Activated T-cell treated with anti-CD3 and anti-CD28 coated beads, Interleukin-2, amount 50 U/mL, for 1 hour (primary cell): Measurements from ENCODE around the gene AEBP2.
"Not testable (repeated sequence)": the region's sequence is repeated elsewhere in the genome, so short reads cannot be mapped to it uniquely, and the experiment has no call there.

Experiments used
- DNase-seq: peaks from one replicate; pipeline ENCODE4 v3.0.0-alpha.2; 2020

AEBP2 gene

GRCh38 chr12:19515179-19515578 is 75.9 kb downstream of the AEBP2 start:
- DNase-seq, result no peak

DNA sequence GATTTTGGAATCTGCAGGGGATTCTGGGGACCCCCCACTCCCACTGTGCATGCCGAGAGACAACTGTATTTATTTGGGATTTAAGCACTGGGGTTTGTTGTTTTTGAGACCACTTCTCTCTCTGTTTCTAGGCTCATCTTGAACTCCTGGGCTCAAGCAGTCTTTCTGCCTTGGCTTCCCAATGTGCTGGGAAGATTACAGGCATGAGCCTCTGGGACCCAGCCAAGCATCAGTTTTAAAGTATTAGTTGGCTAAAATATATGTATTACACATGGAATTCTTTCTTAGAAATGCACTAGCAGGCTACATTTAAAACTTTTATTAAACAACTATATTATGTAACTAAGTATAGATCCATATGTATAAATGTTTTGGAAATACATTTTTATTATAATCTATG is 78.3 kb downstream of the AEBP2 start:
- DNase-seq, result no peak

- DNase-seq, result no peak
Measured at GRCh38 chr12:19518209-19518608, 78.9 kb downstream of the AEBP2 start.

DNA sequence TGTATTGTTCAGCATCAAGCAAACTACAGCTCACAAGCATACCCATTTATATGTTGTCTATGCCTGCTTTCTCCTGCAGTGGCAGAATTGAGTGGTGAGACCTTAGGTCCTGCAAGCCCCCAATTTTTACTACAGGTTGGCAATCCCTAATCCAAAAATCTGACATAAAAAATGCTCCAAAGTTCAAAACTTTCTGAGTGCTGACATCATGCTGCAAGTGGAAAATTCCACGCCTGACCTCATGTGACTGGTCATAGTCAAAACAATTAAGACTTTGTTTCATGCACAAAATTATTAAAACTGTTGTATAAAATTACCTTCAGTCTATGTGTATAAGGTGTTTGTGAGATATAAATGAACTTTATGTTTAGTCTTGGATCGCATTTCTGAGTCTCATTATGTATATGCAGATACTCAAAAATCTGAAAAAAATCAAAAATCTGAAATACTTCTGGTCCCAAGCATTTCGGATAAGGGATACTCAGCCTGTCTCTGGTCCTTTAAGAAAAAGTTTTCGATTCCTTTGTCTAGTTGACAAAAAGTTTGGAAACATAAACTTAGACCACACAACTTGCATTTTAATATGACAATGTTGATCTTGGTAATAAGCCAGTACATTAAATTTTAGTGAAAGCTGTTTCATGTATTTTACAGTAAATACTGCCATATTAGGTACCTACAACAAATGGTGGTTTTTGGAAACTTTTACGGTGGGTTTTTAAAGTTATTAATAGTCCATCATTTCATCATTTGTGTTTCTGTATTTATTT is 81.5 kb downstream of the AEBP2 start:
- DNase-seq, result no peak

GRCh38 chr12:19525274-19525673 is 86.0 kb downstream of the AEBP2 start:
- no peak for DNase-seq

GRCh38 chr12:19527866-19528265 is 88.6 kb downstream of the AEBP2 start:
- DNase-seq, result no peak

- DNase-seq, result no peak
Measured at GRCh38 chr12:19528750-19529149, 89.5 kb downstream of the AEBP2 start.

DNA sequence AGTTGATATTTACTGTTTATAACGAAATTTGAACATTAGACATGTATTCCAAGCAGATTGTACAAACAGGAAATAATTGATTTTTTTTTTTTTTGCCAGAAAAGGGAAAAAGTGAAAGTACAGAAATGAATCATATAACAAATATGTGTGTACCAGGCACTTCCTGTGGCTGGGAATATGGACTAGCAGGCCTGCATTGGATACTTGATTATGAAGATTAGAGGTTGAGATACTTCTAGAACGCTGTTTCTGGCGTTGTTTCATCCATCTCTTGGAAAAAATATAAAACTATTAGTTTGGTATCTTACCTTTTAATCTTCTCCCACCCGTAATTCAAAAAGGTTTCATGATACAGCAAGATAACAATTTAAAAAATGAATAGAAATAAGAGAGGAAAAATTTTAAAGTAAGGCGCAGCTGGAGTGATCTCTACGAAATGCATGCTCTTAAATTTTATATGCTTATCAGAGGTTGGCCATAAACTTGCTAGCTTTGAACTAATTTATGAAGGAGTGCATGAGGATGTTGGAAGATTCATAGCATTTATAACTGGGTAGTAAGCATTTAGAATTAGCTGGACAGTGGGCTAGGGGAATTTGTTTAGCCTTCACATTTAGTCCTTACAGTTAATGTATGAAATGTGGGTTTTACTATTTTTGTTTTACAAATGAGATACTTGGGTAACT is 90.8 kb downstream of the AEBP2 start:
- no peak for DNase-seq

GRCh38 chr12:19530637-19531023 is 91.3 kb downstream of the AEBP2 start:
- DNase-seq, result no peak

- DNase-seq, result no peak
Measured at GRCh38 chr12:19533567-19533966, 94.3 kb downstream of the AEBP2 start.

DNA sequence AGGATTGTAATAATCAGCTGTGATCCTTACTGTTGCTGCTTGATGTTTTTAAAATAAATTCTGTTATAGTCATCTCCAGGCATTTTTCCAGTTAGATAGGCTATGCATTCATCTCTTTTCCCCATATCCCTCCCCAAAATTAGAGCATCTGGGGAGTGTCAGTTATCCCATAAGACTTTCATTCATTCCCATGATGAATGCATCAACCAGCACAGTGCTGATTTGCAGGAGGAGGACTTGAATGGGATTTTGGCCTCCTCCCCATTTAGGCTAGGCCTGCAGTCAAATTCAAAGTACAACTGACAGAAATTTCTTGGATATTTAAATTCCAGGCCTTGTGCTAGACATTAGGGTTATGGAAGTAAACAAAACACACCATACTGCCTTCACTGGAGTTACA is 99.8 kb downstream of the AEBP2 start:
- no peak for DNase-seq

DNA sequence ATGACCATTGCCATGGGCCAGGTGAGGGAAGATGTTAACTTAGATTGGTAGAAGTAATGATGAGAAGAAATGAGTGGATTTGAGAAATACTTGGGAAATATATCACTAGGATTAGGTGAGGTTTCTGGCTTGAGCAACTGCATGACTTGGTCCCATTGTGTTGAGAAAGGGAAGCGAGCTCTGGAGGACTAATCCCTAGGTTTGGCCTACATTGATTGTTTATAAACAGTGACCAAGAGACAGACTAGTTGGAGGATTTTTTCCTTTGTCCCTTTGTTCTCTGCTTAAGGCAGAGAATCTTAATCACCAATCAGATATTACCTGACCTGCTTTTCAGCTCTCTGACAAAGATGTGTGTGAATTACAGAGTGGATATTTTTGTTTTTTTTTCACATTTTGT is 100.5 kb downstream of the AEBP2 start:
- no peak for DNase-seq

- DNase-seq, result no peak
Measured at GRCh38 chr12:19542606-19543005, 103.3 kb downstream of the AEBP2 start.

GRCh38 chr12:19544353-19544752 is 105.1 kb downstream of the AEBP2 start:
- no peak for DNase-seq

DNA sequence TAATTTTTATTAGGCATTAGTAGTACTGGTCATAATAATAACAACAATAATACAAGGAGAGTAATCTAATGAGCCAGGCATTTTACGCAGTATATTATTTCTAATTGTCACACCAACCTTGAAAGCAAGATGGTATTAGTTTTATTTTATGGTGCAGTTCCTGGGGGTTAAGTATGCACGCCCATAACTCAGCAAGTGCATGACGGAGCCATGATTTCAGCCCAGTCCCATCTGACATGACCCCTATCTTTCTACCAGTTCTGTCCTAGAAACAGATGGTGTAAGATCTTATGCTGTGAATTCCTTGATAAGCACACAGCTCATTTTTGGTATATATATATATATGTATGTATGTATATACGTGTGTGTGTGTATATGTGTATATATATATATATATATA is 106.0 kb downstream of the AEBP2 start:
- no peak for DNase-seq

GRCh38 chr12:19546027-19546426 is 106.7 kb downstream of the AEBP2 start:
- no peak for DNase-seq

GRCh38 chr12:19546611-19547162 is 107.4 kb downstream of the AEBP2 start:
- no peak for DNase-seq

DNA sequence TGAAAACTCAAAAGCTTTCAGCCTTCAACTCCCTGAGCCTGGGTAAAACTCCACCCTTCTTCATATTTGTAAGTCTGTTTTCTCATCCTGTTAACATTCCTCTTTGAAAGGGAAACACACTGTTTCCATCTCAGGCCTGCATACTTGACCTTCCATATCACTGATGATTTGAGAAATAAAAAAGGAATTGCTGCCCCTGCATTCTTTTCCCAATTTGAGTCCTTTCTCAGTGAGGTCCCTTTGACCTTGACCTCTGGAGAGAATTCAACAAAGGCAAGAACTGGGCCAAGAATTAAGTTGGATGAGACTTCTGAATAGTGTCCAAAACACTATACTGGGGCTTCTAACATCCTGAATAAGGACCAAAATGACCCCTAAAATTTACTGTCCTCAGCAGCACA is 108.0 kb downstream of the AEBP2 start:
- no peak for DNase-seq

DNA sequence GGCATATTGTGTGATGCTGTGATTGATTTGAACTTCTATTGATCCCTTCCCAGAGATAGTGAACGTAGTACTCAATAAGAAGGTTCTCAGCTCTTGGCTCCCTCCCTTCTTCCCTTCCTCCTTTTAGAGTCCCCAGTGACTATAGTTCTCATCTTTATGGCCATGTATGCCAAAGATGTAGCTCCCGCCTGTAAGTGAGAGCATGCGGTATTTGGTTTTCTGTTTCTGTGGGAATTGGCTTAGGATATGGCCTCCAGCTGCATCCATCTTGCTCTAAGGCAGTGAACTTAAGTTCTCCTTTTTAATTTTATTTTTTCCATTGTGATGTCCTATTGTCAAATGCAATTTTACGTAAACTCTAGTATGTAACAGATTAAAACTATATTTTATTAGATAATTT is 109.5 kb downstream of the AEBP2 start:
- DNase-seq, result no peak

DNA sequence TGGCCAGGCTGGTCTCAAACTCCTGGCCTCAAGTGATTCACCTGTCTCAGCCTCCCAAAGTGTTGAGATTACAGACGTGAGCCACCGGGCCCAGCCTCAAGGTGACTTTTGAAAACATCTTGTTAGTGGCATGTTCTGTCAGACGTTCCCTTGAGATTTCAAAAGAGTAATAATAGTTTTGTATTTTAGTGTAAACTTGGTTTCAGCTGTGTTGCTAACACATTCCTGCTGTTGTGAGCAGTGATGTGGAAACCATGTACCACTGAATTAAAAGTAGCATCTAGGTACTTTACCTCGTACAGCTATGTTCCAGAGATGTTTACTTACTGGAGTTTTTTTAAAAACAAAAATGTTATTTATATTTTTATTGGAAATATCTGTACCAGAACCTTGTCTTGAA is 111.3 kb downstream of the AEBP2 start:
- no peak for DNase-seq

DNA sequence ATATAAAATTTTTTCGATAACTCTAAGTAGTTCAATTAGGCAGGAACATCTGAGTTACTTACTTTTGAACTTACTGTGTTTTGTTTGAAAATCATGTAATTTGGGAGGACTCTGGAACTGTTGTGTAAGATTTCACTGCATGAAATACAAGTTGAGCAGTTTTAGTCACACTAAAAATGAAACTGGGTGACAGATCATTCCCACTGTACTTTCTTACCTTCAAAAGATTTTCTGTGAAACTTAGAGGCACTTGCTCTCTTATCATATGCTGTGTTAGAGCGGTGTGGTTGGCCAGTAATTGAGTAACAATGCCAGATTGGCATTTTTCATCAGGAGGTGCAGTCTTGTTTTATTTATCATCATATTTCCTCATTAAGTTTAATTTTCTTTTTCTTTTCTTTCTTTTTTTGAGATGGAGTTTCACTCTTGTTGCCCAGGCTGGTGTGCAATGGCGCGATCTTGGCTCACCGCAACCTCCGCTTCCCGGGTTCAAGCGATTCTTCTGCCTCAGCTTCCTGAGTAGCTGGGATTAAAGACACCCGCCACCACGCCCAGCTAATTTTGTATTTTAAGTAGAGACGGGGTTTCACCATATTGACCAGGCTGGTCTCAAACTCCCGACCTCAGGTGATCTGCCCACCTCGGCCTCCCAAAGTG is 113.3 kb downstream of the AEBP2 start:
- not testable (repeated sequence) for DNase-seq

DNA sequence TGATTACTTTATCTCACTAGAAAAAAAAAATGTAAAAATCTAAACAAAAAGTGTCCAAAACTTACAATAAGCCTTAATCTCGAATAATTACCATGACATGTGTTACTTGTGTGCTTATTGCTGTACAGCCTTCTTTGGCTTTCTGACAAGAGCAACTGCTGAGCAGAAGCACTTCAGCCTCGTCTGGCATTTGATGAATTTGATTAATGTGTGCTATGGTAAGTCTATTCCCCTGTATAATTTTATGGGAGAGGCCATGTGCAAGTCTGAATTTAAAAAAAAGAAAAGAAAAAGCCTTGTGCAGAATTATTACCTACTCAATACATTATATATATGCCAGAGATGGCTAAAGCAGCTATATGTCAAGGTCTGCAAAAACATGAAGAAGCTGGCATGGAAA is 113.9 kb downstream of the AEBP2 start:
- DNase-seq, result no peak

DNA sequence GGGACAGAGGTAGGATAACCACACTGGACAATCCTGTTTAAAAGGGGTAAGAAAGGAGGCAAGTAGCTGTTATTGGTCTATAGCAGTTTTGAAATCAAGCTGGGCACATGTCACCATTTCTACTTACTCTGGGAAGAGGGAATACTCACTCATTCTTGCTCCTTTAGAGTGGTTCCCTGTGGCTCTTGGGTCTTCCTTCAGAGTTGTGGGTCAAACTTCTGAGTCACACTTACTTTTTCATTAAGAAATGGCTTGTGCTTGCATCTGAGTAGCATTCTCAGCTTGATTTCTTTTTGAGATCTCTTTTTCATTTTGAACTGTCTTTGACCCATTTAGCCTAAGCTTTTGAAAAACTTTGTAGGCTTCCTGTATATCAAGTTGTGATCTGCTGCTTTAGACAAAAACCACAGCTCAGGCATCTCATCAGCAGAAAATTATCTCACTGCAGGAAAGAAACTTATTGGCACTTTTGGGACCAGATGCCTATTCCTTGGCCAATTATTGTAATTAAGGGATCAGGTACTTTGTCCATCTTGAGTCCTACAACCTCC is 122.2 kb downstream of the AEBP2 start:
- no peak for DNase-seq
